ENCODE measurements around the gene TRMT44. TPM values are rescaled to one million over a fixed set of nuclear protein-coding genes. Genes with fewer than 3 reads are reported as not detected.

Gene TRMT44
- total RNA-seq, 1 experiment from 2014 or later, result 25.8 TPM

- H3K36me3 ChIP-seq (ENCODE audit: control insufficient read depth in 1 of 2, insufficient read depth in 2 of 2, low read length in 2 of 2), result 0 out of 4 replicates have a peak, but pooled peaks cover 0 to 2% of the 10 kb centered on the region in 2 experiments
- peaks cover 11 to 19% of the 10 kb centered on the region in 2 experiments; a peak in 3 of 4 replicates for H3K4me1 ChIP-seq (ENCODE audit: control insufficient read depth in 1 of 2, insufficient read depth in 2 of 2, low read length in 2 of 2)
- intact Hi-C loops (cut with micrococcal nuclease), result loop anchor here (1.0 kb wide), 1 partner anchor 12 kb away; no protein-coding TSS in a partner anchor
- peaks cover 89% of the 10 kb centered on the region for H3K79me2 ChIP-seq (ENCODE audit: insufficient read depth, low read length)
- H3K9me2 ChIP-seq (ENCODE audit: insufficient read depth), result no peaks in the 10 kb centered on the region
- DNase-seq (ENCODE audit: low read depth, low spot score), result no peak
- no peak overlapping the region for H2AFZ ChIP-seq (ENCODE audit: low read depth, low read length, poor library complexity, severe bottlenecking)
- no peaks in the 10 kb centered on the region for H3K9me3 ChIP-seq (ENCODE audit: control insufficient read depth in 1 of 2, insufficient read depth in 1 of 2, low read depth in 1 of 2, low read length in 2 of 2)
- H3K4me3 ChIP-seq (replicated peaks in 1 of 2; ENCODE audit: low read depth in 1 of 2, low read length in 2 of 2), result peak overlapping the region; percentile 87 to 99
- no peaks in the 10 kb centered on the region for H3K27me3 ChIP-seq (ENCODE audit: insufficient read depth, low read length)
- ChIA-PET POLR2A (interaction anchor here (1.0 to 1.1 kb wide), 2 partner anchors 11 to 12 kb away, joined by 3 read pairs; no protein-coding TSS in a partner anchor), CTCF (interaction anchor here (1.3 kb wide), 1 partner anchor 11 kb away, joined by 3 read pairs; no protein-coding TSS in a partner anchor), RAD21 (ENCODE audit: low non-redundant PET in 1 of 2, low total read pairs in 2 of 2, uncharacterized antibody in 2 of 2, unreplicated experiment in 2 of 2) (no interaction called here)
- peak overlapping the region; percentile 78 for H3K27ac ChIP-seq (ENCODE audit: low read depth, low read length)
- peak overlapping the region; percentile 82 for H3K9ac ChIP-seq (ENCODE audit: low read length)
- TF ChIP-seq TCF7L2 (IDR thresholded peaks at IDR 0.05; ENCODE audit: borderline replicate concordance, extremely low read depth, insufficient read depth, insufficient read length) (no peak), CEBPB (IDR thresholded peaks at IDR 0.05; ENCODE audit: low read depth) (peak; percentile 22; the same call in 1 of the 2 replicates), JUND (IDR thresholded peaks at IDR 0.05) (no peak), EZH2phosphoT487 (IDR thresholded peaks at IDR 0.05; ENCODE audit: borderline replicate concordance) (no peak)
- peak overlapping the region; percentile 93 for H3K4me2 ChIP-seq (ENCODE audit: low read length)
- TSS peak; percentile 85 for BruUV-seq (replicated peaks)
- peak; percentile 45 for ATAC-seq
- no peaks in the 10 kb centered on the region for H4K20me1 ChIP-seq (ENCODE audit: insufficient read depth)
Observed at GRCh38 chr4:8439914-8440491, 574 bp upstream of the TRMT44 start.

GRCh38 chr4:8441499-8442091, 1.0 kb downstream of the TRMT44 start:
- ChIA-PET POLR2A (interaction anchor here (1.1 kb wide), 1 partner anchor 10 kb away, joined by 5 read pairs; no protein-coding TSS in a partner anchor), CTCF (no interaction called here), RAD21 (ENCODE audit: low non-redundant PET in 1 of 2, low total read pairs in 2 of 2, uncharacterized antibody in 2 of 2, unreplicated experiment in 2 of 2) (no interaction called here)
- DNase-seq (ENCODE audit: low read depth, low spot score) (no peak), ATAC-seq (no peak)
- peaks cover 11 to 19% of the 10 kb centered on the region in 2 experiments; a peak in 3 of 4 replicates for H3K4me1 ChIP-seq (ENCODE audit: control insufficient read depth in 1 of 2, insufficient read depth in 2 of 2, low read length in 2 of 2)
- no peaks in the 10 kb centered on the region for H3K9me3 ChIP-seq (ENCODE audit: control insufficient read depth in 1 of 2, insufficient read depth in 1 of 2, low read depth in 1 of 2, low read length in 2 of 2)
- TF ChIP-seq CEBPB (IDR thresholded peaks at IDR 0.05; ENCODE audit: low read depth) (peak; percentile 78), TCF7L2 (IDR thresholded peaks at IDR 0.05; ENCODE audit: borderline replicate concordance, extremely low read depth, insufficient read depth, insufficient read length) (no peak)
- no peaks in the 10 kb centered on the region for H4K20me1 ChIP-seq (ENCODE audit: insufficient read depth)
- peak overlapping the region; percentile 82 for H3K9ac ChIP-seq (ENCODE audit: low read length)
- H2AFZ ChIP-seq (ENCODE audit: low read depth, low read length, poor library complexity, severe bottlenecking), result no peak overlapping the region
- H3K9me2 ChIP-seq (ENCODE audit: insufficient read depth), result no peaks in the 10 kb centered on the region
- peak overlapping the region; percentile 93 for H3K4me2 ChIP-seq (ENCODE audit: low read length)
- 0 out of 4 replicates have a peak, but pooled peaks cover 3 to 4% of the 10 kb centered on the region in 2 experiments for H3K36me3 ChIP-seq (ENCODE audit: control insufficient read depth in 1 of 2, insufficient read depth in 2 of 2, low read length in 2 of 2)
- peak overlapping the region; percentile 87 to 99 for H3K4me3 ChIP-seq (replicated peaks in 1 of 2; ENCODE audit: low read depth in 1 of 2, low read length in 2 of 2)
- peak overlapping the region; percentile 78; the same call in 1 of the 2 replicates for H3K27ac ChIP-seq (ENCODE audit: low read depth, low read length)
- TSS peak; percentile 53 for BruUV-seq (replicated peaks)
- no peaks in the 10 kb centered on the region for H3K27me3 ChIP-seq (ENCODE audit: insufficient read depth, low read length)
- intact Hi-C loops (cut with micrococcal nuclease), result no loop called here
- peaks cover 94% of the 10 kb centered on the region for H3K79me2 ChIP-seq (ENCODE audit: insufficient read depth, low read length)
